Retinal pigment epithelial cell (primary cell): ENCODE measurements around the gene PARD3.

Experiments used
- DNase-seq: peaks from one replicate; pipeline ENCODE4 v3.0.0-alpha.2; 2010; ENCODE audit warnings: low read depth
- H3K4me3 ChIP-seq: 2 replicates; pipeline ENCODE4 v1.5.1; 2011; ENCODE audit warnings: mild to moderate bottlenecking, low read length, control low read depth, moderate library complexity
- TF ChIP-seq, protein P1 (sequence below): conservative IDR thresholded peaks from 2 replicates; pipeline ENCODE4 v1.5.1; 2011; ENCODE audit warnings: low read depth, low read length, control low read depth, inconsistent platforms

Gene PARD3

DNA sequence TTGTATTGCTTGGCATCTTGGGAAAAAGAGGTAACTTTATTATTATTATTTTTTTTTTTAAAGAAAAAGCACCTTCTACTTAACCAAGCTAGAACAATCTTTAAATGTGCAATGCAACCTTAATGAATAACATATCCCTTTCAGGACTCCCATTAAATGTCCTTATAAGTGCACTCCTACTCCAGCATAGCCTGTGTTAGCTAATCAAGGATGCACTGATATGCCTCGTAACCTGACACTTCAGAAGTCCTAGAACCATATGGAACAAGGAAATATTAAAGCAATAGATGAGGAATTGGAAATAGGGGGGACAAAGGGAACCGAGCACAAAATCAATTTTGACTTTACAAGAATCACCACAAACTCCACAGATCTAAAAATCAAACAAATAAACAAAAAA, 522.4 kb downstream of the PARD3 start:
- TF ChIP-seq, protein P1, sequence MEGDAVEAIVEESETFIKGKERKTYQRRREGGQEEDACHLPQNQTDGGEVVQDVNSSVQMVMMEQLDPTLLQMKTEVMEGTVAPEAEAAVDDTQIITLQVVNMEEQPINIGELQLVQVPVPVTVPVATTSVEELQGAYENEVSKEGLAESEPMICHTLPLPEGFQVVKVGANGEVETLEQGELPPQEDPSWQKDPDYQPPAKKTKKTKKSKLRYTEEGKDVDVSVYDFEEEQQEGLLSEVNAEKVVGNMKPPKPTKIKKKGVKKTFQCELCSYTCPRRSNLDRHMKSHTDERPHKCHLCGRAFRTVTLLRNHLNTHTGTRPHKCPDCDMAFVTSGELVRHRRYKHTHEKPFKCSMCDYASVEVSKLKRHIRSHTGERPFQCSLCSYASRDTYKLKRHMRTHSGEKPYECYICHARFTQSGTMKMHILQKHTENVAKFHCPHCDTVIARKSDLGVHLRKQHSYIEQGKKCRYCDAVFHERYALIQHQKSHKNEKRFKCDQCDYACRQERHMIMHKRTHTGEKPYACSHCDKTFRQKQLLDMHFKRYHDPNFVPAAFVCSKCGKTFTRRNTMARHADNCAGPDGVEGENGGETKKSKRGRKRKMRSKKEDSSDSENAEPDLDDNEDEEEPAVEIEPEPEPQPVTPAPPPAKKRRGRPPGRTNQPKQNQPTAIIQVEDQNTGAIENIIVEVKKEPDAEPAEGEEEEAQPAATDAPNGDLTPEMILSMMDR = no peak
- DNase-seq = no peak
- no peak overlapping the region for H3K4me3 ChIP-seq

DNA sequence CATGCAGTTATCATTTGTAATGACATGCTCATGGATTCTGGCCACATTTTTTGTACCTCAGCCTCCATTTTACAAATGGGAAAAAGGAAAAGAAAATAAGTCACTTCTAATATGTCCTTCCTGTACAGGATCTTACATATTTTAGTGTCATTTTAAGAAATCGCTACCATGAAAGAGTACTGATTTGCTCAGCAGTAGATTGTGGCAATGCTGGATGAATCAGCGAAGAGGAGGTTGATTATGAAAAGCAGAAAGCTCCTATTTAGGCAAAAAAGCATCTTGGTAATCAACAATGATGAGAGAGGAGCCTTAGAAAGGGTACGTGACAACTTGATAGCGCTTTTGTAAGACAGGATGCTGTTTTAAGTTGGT, 522.9 kb downstream of the PARD3 start:
- no peak for DNase-seq
- H3K4me3 ChIP-seq = no peak overlapping the region
- TF ChIP-seq, protein P1 = no peak

- no peak for DNase-seq
- H3K4me3 ChIP-seq = no peak overlapping the region
- TF ChIP-seq, protein P1 = no peak
Measured at GRCh38 chr10:34291466-34292193, 523.5 kb downstream of the PARD3 start.

GRCh38 chr10:34290412-34291081, 524.5 kb downstream of the PARD3 start:
- H3K4me3 ChIP-seq = no peak overlapping the region
- TF ChIP-seq, protein P1 = no peak
- peak; percentile 51 for DNase-seq

DNA sequence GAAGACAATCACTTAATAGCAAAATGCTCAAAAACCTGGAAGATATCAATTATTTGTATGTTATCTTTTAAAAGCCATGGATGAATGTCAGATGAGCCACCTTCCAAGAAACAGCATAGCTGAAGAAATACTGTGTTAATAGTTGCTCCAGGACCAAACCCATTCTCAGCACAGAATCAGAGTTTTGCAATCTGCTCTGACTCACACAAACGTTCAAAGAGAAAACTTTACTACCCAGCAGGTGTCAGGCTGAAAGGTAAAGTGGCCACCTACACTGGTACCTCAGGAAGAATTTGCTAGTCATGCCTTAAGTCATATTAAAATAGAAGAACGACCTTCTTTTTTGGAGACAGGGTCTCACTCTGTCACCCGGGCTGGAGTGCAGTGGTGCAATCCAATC, 526.5 kb downstream of the PARD3 start:
- no peak overlapping the region for H3K4me3 ChIP-seq
- TF ChIP-seq, protein P1 = no peak
- DNase-seq = no peak

DNA sequence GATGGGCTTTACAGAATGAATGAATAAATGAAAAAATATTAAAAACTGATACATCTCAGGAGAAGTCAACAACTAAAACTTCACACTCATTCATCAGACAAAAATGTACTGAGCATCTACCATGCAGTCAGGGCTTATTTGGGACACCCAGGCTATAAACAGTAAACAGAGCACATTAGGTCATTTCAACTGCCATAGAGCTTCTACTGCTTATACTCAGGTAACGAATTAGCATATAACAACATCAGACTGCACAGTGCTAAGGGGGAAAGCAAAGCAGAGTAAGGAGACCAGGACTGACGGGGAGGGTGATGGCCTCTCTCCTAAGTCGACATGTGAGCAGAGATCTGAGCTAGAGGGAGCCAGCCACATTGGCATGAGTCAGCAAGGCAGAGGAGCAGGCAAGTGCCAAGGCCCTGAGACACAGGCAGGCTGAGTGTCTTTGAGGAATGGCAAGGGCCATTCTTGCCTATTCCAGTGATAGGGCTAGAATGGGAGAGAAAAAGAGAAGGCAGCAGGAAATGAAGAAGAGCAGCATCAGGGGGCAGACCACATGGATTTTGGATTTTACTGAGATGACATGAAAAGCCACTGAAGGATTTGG, 528.9 kb downstream of the PARD3 start:
- no peak for DNase-seq
- no peak overlapping the region for H3K4me3 ChIP-seq
- TF ChIP-seq, protein P1 = no peak
